ENCODE results near the gene TTC22.

DNA sequence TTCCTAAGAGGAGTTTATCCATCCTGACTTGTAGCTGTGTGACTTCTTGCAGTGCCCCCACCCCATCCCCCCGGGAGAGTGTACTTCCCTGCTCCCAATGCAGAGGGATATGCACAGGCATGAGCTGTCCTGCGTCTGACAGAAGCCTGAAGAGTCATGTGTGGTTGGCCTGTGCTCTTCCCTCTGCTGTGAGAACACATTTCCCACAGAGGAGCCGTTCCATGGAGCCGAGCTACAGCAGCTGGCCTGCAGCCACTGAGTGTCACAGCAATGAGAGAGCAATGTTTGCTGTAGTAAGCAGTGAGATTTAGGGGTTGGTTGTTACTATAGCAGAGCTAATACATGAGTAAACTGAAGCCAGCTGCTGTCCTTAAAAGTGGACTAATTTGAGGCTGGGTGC lies 58.8 kb downstream of the TTC22 start:
- TF ChIP-seq, protein P1, sequence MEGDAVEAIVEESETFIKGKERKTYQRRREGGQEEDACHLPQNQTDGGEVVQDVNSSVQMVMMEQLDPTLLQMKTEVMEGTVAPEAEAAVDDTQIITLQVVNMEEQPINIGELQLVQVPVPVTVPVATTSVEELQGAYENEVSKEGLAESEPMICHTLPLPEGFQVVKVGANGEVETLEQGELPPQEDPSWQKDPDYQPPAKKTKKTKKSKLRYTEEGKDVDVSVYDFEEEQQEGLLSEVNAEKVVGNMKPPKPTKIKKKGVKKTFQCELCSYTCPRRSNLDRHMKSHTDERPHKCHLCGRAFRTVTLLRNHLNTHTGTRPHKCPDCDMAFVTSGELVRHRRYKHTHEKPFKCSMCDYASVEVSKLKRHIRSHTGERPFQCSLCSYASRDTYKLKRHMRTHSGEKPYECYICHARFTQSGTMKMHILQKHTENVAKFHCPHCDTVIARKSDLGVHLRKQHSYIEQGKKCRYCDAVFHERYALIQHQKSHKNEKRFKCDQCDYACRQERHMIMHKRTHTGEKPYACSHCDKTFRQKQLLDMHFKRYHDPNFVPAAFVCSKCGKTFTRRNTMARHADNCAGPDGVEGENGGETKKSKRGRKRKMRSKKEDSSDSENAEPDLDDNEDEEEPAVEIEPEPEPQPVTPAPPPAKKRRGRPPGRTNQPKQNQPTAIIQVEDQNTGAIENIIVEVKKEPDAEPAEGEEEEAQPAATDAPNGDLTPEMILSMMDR (IDR thresholded peaks at IDR 0.05): no peak
- TF ChIP-seq EP300 (IDR thresholded peaks at IDR 0.05): no peak
- no peak for TF ChIP-seq ESRRA (IDR thresholded peaks at IDR 0.05; ENCODE audit: borderline replicate concordance, low read length)
- TF ChIP-seq MAZ (IDR thresholded peaks at IDR 0.05; ENCODE audit: borderline replicate concordance, low read depth, low read length): no peak
- TF ChIP-seq RFX5 (IDR thresholded peaks at IDR 0.05): no peak
- no peak for TF ChIP-seq POLR2AphosphoS2 (conservative IDR thresholded peaks at IDR 0.05; ENCODE audit: low read length)
- TF ChIP-seq CEBPB (IDR thresholded peaks at IDR 0.05): no peak

All from A549 (cell line).